ENCODE measurements around the gene NLRX1.
"Not testable (repeated sequence)": the region's sequence is repeated elsewhere in the genome, so short reads cannot be mapped to it uniquely, and the experiment has no call there.

NLRX1 gene

DNA sequence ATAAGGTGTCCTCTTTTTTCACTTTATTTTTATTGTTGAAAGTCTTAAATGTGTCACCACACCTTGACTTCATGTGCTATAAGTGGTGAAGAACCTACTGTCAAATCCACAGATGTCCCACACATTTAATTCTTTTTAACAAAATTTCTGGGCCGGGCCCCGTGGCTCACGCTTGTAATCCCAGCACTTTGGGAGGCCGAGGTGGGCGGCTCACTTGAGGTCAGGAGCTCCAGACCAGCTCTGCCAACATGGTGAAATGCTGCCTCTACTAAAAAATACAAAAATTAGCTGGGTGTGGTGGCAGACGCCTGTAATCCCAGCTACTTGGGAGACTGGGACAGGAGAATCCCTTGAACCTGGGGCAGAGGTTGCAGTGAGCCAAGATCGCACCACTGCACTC, 40.7 kb downstream of the NLRX1 start:
- no peak for DNase-seq

DNA sequence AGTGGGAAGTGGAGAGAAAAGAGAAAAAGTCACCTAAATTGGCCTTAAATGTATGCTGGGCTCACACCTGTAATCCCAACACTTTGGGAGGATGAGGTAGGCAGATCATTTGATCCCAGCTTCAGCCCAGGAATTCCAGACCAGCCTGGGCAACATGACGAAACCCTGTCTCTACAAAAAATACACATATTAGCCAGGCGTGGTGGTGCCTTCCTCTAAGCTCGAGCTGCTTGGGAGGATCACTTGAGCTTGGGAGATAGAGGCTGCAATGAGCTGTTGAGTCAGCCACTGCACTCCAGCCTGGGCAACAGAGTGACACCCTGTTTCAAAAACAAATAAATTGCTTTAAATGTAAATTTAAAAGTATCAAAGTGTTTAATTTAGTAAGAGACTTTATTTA, 41.5 kb downstream of the NLRX1 start:
- DNase-seq = no peak

DNA sequence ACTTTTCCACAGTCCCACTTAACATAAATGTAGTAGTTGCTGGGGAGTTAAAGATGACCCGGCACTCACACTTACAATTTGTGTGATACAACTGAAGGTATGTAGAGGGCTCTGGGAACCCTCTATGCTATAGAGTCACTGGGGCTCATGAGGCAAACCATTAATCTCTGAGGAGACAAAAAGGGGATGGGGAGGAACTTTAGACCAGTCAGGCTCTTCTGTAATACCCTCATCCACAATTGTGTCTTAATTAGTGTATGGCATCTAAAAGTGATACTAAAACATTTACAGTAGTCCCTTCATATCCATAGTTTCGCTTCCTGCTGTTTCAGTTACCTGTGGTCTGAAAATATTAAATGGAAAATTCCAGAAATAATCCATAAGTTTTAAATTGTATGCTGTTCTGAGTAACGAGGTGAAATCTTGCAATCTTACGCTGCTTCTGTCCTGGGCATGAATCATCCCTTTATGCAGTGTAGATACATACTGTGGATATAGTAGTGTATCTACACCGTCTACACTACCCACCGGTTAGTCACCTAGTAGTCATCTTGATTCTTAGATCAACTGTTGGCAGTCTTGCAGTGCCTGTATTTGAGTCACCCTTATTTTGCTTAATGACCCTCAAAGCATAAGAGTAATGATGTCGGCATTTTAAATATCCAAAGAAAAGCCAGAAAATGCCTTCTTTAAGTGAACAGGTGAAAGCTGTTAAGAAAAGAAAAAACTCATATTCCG, 49.8 kb downstream of the NLRX1 start:
- DNase-seq = no peak

DNA sequence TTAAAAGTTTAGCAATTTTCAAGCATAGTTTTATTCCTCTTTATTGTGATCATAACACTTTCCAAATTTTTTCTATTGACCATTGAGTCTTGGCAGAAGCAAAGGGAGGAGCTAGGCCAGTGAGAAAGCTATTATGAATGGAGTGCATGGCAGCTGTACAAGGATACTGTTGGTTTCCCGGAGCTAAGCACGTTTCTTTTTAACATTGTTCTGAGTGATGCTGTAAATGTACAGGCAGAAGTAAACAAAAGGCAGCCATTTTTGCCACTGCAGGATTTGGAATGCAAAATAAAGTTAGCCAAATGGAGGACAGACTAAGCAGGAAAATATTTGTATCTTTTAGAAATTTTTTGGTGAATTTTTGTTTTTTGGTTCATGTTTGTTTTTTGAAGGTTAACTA, 53.8 kb downstream of the NLRX1 start:
- peak; percentile 4 to 77 (median 36) for DNase-seq

DNA sequence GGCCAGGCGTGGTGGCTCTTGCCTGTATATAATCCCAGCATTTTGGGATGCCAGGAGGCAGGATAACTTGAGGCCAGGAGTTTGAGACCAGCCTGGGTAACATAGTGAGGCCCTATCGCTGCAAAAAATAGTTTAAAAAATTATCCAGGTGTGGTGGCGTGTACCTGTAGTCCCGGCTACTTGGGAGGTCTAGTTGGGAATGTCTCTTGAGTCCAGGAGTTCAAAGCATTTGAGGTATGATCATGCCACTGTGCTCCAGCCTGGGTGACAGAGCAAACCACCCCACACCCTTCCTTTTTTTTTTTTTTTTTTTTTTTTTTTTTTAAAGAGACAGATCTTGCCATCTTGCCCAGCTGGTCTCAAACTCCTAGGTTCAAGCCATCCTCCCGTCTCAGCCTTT, 54.4 kb downstream of the NLRX1 start:
- no peak for DNase-seq

DNA sequence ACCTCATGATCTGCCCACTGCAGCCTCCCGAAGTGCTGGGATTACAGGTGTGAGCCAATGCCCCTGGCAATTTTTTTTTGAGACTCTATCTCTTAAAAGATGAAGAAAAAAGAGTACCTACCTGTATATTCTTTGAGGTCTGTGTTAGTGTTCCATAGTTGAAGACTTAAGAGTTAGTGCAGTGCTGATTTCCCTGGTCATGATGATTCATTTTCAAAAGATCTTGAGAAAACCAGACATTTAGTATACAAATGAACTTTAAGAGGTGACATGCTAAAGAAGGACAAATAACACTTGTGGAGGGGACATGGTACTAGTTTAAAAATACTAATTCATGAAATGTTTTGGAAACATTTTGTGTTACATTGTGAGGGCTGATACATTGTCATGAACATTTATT, 55.3 kb downstream of the NLRX1 start:
- DNase-seq = no peak

DNA sequence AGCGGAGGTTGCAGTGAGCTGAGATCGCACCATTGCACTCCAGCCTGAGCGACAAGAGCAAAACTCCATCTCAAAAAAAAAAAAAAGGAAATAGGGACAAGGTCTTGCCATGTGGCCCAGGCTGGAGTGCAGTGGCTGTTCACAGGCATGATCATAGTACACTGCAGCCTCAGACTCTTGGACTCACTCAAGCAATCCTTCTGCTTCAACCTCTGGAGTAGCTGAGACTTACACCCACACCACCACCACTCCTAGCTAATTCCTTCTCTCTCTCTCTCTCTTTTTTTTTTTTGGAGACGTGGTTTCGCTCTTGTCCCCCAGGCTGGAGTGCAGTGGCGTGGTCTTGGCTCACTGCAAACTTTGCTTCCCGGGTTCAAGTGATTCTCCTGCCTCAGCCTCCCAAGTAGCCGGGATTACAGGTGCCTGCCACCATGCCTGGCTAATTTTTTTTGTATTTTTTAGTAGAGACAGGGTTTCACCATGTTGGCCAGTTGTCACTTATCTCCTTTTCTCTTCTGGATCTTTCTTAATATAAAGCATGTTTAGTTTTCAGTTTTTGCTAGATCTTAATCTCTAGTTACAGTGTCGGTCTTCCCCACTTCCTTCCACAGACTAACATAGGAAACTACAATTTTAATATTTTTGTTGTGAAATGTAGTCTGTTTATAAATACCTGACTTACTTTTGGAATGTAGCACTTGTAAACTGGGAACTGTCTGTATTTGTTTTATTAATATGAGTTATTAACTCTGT, 60.2 kb downstream of the NLRX1 start:
- DNase-seq = not testable (repeated sequence)

DNA sequence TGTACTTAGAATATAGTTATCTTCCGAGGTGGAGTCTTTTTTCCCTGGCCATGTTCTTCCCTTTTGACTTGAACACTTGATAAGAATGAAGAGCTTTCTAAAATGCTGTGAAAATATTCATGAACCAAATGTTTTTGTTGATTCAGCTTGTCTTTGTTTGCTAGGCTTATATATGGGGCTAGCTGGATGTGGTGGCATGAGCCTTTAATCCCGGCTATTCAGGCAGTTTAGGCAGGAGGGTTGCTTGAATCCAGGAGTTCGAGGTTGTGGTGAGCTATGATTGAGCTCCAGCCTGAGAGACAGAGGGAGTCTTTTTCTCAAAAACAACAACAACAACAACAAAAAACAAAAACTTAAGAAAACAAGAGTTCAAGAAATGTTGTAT, 60.8 kb downstream of the NLRX1 start:
- DNase-seq = no peak

DNA sequence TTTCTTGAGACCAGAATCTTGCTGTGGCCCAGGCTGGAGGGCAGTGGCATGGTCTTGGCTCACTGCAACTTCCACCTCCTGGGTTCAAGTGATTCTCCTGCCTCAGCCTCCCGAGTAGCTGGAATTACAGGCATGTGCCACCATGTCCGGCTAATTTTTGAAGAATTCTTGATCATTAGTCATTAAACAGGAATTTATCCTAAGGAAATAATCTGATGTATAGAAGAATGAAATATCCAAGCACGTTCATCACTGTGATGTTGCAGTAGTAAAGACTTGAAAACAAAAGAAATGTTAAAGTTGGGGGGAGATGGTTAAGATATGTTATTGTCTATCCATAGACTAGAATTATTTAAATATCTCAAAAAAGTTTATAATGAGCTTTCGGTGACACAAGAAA, 61.2 kb downstream of the NLRX1 start:
- DNase-seq = no peak
